ENCODE results near the gene BPGM. TPM values are rescaled to one million over a fixed set of nuclear protein-coding genes. Genes with fewer than 3 reads are reported as not detected.
"Not testable (repeated sequence)": the region's sequence is repeated elsewhere in the genome, so short reads cannot be mapped to it uniquely, and the experiment has no call there.

Gene BPGM
- polyA plus RNA-seq, 1 experiment, result 43.1 TPM

- no peaks in the 10 kb centered on the region for H3K9me3 ChIP-seq (ENCODE audit: control insufficient read depth, insufficient read depth, low read length)
- CTCF ChIA-PET, result interaction anchor here (1.0 to 2.0 kb wide), 3 partner anchors 12 to 294 kb away, joined by 3 to 8 read pairs (median 4); partner anchors contain the start of gene BPGM
- POLR2A ChIA-PET, result interaction anchor here (1.7 to 1.9 kb wide), 2 partner anchors 11 to 13 kb away, joined by 5 to 9 read pairs; partner anchors contain the start of gene BPGM
- peak overlapping the region; percentile 92 for H3K27ac ChIP-seq (ENCODE audit: low read depth, low read length)
- peak overlapping the region; percentile 17 for H3K4me3 ChIP-seq (ENCODE audit: low read depth, low read length)
- TF ChIP-seq, protein P1, sequence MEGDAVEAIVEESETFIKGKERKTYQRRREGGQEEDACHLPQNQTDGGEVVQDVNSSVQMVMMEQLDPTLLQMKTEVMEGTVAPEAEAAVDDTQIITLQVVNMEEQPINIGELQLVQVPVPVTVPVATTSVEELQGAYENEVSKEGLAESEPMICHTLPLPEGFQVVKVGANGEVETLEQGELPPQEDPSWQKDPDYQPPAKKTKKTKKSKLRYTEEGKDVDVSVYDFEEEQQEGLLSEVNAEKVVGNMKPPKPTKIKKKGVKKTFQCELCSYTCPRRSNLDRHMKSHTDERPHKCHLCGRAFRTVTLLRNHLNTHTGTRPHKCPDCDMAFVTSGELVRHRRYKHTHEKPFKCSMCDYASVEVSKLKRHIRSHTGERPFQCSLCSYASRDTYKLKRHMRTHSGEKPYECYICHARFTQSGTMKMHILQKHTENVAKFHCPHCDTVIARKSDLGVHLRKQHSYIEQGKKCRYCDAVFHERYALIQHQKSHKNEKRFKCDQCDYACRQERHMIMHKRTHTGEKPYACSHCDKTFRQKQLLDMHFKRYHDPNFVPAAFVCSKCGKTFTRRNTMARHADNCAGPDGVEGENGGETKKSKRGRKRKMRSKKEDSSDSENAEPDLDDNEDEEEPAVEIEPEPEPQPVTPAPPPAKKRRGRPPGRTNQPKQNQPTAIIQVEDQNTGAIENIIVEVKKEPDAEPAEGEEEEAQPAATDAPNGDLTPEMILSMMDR (IDR thresholded peaks at IDR 0.05; ENCODE audit: low read depth, low read length), result no peak
- DNase-seq (ENCODE audit: low read depth, low spot score), result no peak
- H3K27me3 ChIP-seq (ENCODE audit: control insufficient read depth, insufficient read depth, low read length), result no peaks in the 10 kb centered on the region
Measured at GRCh38 chr7:134660242-134660785, 13.7 kb downstream of the BPGM start.

- no peaks in the 10 kb centered on the region for H3K27me3 ChIP-seq (ENCODE audit: control insufficient read depth, insufficient read depth, low read length)
- H3K9me3 ChIP-seq (ENCODE audit: control insufficient read depth, insufficient read depth, low read length), result no peaks in the 10 kb centered on the region
- peak; percentile 61 for DNase-seq (ENCODE audit: low read depth, low spot score)
- H3K4me3 ChIP-seq (ENCODE audit: low read depth, low read length), result no peak overlapping the region
- POLR2A ChIA-PET, result interaction anchor here (1.7 to 1.9 kb wide), 2 partner anchors 11 to 14 kb away, joined by 5 to 9 read pairs; partner anchors contain the start of gene BPGM
- H3K27ac ChIP-seq (ENCODE audit: low read depth, low read length), result peak overlapping the region; percentile 92
- TF ChIP-seq, protein P1 (IDR thresholded peaks at IDR 0.05; ENCODE audit: low read depth, low read length), result no peak
- CTCF ChIA-PET, result interaction anchor here (1.0 to 2.0 kb wide), 4 partner anchors 11 to 293 kb away, joined by 3 to 8 read pairs (median 5); partner anchors contain the start of gene BPGM
Measured at GRCh38 chr7:134660961-134661376, 14.3 kb downstream of the BPGM start.

DNA sequence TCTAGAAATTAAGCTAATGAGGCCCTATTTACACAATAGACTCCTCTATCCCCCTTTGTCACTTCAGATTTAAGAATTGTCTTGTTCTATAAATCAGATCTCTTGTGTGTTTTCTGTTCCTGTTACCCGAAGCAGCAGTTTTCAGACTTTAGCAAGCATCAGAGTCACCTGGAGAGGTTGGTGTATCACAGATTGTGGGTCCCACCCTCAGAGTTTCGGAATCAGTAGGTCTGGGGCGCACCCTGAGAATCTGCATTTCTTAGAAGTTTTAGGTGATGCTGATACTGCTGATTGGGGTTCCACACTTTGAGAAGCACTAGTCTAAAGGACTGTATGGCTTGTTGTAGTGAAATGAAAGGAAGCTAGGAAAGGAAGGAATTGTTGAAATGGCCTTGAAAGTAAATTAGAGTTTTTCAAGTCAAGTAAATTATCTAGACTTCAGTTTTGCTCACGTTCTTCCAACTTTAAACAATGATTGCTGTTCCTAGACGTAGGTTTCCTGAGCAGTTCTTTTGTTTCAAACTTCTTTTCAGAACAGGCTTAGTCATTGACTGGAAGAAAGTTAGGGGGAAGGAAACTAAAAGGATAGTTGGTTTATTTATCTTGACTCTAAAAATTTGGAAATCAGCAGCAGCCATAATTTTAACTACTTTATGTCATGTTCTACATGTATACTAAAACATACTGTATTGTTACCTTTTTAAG, 15.7 kb downstream of the BPGM start:
- CTCF ChIA-PET, result interaction anchor here (1.4 to 2.0 kb wide), 3 partner anchors 16 to 292 kb away, joined by 4 to 8 read pairs (median 6); partner anchors contain the start of gene BPGM
- peak overlapping the region; percentile 80 for H3K27ac ChIP-seq (ENCODE audit: low read depth, low read length)

DNA sequence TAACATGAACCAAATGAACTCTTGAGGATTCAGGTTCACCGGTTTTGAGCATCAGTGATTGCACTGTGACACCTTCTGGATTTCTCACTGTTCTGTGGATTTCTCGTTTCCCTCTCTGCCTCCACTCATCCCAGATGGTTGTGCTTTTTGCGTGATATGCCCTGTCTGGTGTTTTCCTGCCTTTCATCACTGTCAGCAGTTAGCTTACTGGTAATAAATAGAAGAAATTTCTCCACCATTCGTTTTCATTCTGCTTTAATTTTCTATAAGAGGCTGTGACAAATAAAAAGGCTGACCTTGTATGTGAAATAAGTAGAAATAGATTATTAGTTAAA, 16.2 kb downstream of the BPGM start:
- no peaks in the 10 kb centered on the region for H3K27me3 ChIP-seq (ENCODE audit: control insufficient read depth, insufficient read depth, low read length)
- CTCF ChIA-PET, result interaction anchor here (1.9 kb wide), 1 partner anchor 30 kb away, joined by 6 read pairs; no protein-coding TSS in a partner anchor
- H3K9me3 ChIP-seq (ENCODE audit: control insufficient read depth, insufficient read depth, low read length), result no peaks in the 10 kb centered on the region
- no peak overlapping the region for H3K4me3 ChIP-seq (ENCODE audit: low read depth, low read length)
- peak overlapping the region; percentile 76 for H3K27ac ChIP-seq (ENCODE audit: low read depth, low read length)
- POLR2A ChIA-PET, result no interaction called here
- DNase-seq (ENCODE audit: low read depth, low spot score), result no peak
- TF ChIP-seq, protein P1 (IDR thresholded peaks at IDR 0.05; ENCODE audit: low read depth, low read length), result no peak

More for the DNA sequence above, 15.7 kb downstream of the BPGM start:
- H3K9me3 ChIP-seq (ENCODE audit: control insufficient read depth, insufficient read depth, low read length), result no peaks in the 10 kb centered on the region
- no peak for DNase-seq (ENCODE audit: low read depth, low spot score)
- POLR2A ChIA-PET, result interaction anchor here (1.7 to 1.9 kb wide), 2 partner anchors 13 to 15 kb away, joined by 5 to 9 read pairs; partner anchors contain the start of gene BPGM
- H3K4me3 ChIP-seq (ENCODE audit: low read depth, low read length), result no peak overlapping the region
- H3K27me3 ChIP-seq (ENCODE audit: control insufficient read depth, insufficient read depth, low read length), result no peaks in the 10 kb centered on the region
- TF ChIP-seq, protein P1 (IDR thresholded peaks at IDR 0.05; ENCODE audit: low read depth, low read length), result no peak

- POLR2A ChIA-PET, result not testable (repeated sequence)
Measured at GRCh38 chr7:134665045-134665444, 18.4 kb downstream of the BPGM start.

More at GRCh38 chr7:134665045-134665444, 18.4 kb downstream of the BPGM start:
- H3K27me3 ChIP-seq (ENCODE audit: control insufficient read depth, insufficient read depth, low read length); CTCF ChIA-PET; H3K9me3 ChIP-seq (ENCODE audit: control insufficient read depth, insufficient read depth, low read length); H3K27ac ChIP-seq (ENCODE audit: low read depth, low read length); DNase-seq (ENCODE audit: low read depth, low spot score); H3K4me3 ChIP-seq (ENCODE audit: low read depth, low read length): not testable (repeated sequence)

Data from AG04450 (cell line).